ENCODE data around the gene SRGAP2C. TPM values are rescaled to one million over a fixed set of nuclear protein-coding genes. Genes with fewer than 3 reads are reported as not detected.
"Not testable (repeated sequence)": the region's sequence is repeated elsewhere in the genome, so short reads cannot be mapped to it uniquely, and the experiment has no call there.

Gene SRGAP2C
- total RNA-seq, 1 experiment from 2014 or later = 49.9 TPM

DNA sequence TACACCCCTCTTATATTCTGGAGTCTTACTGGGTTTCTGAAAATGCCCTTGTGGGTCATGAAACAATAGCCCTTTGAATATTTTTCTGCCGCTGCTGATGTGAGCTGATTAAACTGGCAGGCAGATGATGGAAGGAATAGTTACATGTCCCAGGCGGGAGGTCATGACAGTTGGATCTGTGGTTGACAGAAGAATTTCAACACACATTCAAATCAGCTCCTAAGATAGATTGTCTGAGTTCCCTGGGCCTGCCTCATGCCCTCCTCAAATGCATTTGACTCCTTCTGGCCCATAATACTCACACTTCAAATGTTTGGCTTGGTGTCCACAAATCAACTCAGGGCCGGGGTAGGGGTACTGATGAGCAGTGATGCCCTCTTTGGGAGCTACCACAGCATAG is 161.9 kb downstream of the SRGAP2C start:
- H3F3A ChIP-seq (ENCODE audit: insufficient read depth, low read depth); BruUV-seq (replicated peaks); H3K4me2 ChIP-seq; H3K27me3 ChIP-seq (ENCODE audit: insufficient read depth, low read depth); H4K20me1 ChIP-seq (ENCODE audit: insufficient read depth); intact Hi-C loops (cut with micrococcal nuclease; ENCODE audit: unreplicated experiment); H3K27ac ChIP-seq; H2AFZ ChIP-seq; H3K36me3 ChIP-seq (ENCODE audit: low read depth); H3K9me2 ChIP-seq (ENCODE audit: insufficient read depth); CTCF ChIA-PET; H3K79me2 ChIP-seq (ENCODE audit: low read depth); POLR2A ChIA-PET (ENCODE audit: unreplicated experiment); H3K4me1 ChIP-seq (replicated peaks; ENCODE audit: insufficient read depth); H3K4me3 ChIP-seq; H3K9me3 ChIP-seq (ENCODE audit: insufficient read depth, low read depth); DNase-seq: not testable (repeated sequence)

DNA sequence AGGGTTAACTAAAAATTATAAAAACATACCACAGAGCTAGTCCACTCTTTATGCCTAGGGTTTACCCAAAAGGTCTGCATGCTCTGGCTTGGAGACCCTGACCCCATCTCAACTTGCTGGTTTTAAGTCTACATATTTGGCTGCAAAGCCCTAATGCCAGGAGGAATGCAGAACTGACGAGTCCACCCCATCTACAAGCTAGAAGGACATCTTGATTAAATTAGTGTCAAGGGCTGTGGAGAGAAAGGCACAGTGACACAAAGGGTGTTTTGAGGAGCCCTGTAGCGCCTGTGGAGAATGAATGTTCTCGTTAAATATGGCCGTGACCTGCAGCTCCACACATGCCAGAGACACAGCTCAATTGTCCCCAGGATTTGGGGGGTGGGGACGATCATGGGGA is 162.7 kb downstream of the SRGAP2C start:
- H3K27me3 ChIP-seq (ENCODE audit: insufficient read depth, low read depth); H3K36me3 ChIP-seq (ENCODE audit: low read depth); H3K4me1 ChIP-seq (replicated peaks; ENCODE audit: insufficient read depth); DNase-seq; H3K4me2 ChIP-seq; H3K27ac ChIP-seq; H4K20me1 ChIP-seq (ENCODE audit: insufficient read depth); BruUV-seq (replicated peaks); H2AFZ ChIP-seq; H3F3A ChIP-seq (ENCODE audit: insufficient read depth, low read depth); H3K9me2 ChIP-seq (ENCODE audit: insufficient read depth); H3K79me2 ChIP-seq (ENCODE audit: low read depth); intact Hi-C loops (cut with micrococcal nuclease; ENCODE audit: unreplicated experiment); H3K4me3 ChIP-seq; H3K9me3 ChIP-seq (ENCODE audit: insufficient read depth, low read depth); CTCF ChIA-PET; POLR2A ChIA-PET (ENCODE audit: unreplicated experiment): not testable (repeated sequence)

DNA sequence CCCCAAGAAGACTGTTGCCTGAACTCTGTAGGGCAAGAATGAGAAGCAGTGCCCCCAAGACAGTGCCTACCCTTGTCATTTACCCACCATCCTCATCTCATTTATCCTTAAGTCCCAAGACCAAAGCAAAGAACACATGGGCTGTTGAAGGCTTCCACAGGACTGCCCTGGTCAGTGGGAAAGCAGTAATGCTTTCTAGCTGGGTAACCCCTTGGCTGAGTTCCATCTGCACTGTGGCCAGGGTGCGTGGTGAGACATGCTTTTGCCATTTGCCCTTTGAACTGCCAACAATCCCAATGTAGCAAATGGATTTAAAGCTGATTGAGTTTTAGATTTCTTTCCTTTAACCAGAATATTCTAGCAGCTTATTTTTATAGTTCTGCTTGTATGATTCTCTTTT is 163.3 kb downstream of the SRGAP2C start:
- H3K9me3 ChIP-seq (ENCODE audit: insufficient read depth, low read depth); intact Hi-C loops (cut with micrococcal nuclease; ENCODE audit: unreplicated experiment); H3K36me3 ChIP-seq (ENCODE audit: low read depth); BruUV-seq (replicated peaks); H3K27me3 ChIP-seq (ENCODE audit: insufficient read depth, low read depth); CTCF ChIA-PET; H3K4me2 ChIP-seq; H3K79me2 ChIP-seq (ENCODE audit: low read depth); H2AFZ ChIP-seq; H4K20me1 ChIP-seq (ENCODE audit: insufficient read depth); H3F3A ChIP-seq (ENCODE audit: insufficient read depth, low read depth); H3K27ac ChIP-seq; POLR2A ChIA-PET (ENCODE audit: unreplicated experiment); H3K9me2 ChIP-seq (ENCODE audit: insufficient read depth); DNase-seq; H3K4me1 ChIP-seq (replicated peaks; ENCODE audit: insufficient read depth); H3K4me3 ChIP-seq: not testable (repeated sequence)

DNA sequence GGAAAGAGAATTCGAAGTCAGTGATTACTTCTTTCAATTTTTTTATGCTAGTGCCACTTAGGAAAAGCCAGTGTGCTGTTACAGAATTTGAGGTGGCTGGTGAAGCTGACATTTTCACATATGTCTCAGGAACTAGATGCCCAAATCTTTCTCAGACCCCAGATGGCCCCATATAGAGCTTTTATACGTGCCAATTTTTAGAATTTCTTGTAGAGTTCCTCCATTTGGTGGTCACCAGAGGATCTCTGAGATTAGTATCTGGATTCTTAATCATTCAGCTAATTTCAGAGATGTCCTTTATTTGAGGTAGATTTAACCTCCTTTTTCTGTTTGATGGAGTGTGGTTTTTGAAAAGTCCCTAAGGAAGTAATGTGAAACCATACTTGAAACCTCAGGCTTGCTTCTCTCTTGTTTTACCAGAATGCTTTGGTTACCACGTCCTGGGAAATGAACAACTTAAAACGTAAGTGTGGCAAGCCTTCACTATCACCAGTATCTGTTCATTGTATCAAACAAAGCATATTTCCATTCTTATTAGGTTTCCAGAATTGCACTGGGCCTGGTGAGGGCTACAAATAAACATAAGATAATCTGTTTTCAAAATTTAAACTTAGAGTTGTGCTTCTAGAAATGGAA is 164.7 kb downstream of the SRGAP2C start:
- H3K79me2 ChIP-seq (ENCODE audit: low read depth); DNase-seq; POLR2A ChIA-PET (ENCODE audit: unreplicated experiment); H3K9me2 ChIP-seq (ENCODE audit: insufficient read depth); H4K20me1 ChIP-seq (ENCODE audit: insufficient read depth); H3K27me3 ChIP-seq (ENCODE audit: insufficient read depth, low read depth); BruUV-seq (replicated peaks); H3K4me2 ChIP-seq; H3K4me3 ChIP-seq; H3K9me3 ChIP-seq (ENCODE audit: insufficient read depth, low read depth); H3K36me3 ChIP-seq (ENCODE audit: low read depth); H3F3A ChIP-seq (ENCODE audit: insufficient read depth, low read depth); H3K4me1 ChIP-seq (replicated peaks; ENCODE audit: insufficient read depth); H3K27ac ChIP-seq; CTCF ChIA-PET; intact Hi-C loops (cut with micrococcal nuclease; ENCODE audit: unreplicated experiment); H2AFZ ChIP-seq: not testable (repeated sequence)

DNA sequence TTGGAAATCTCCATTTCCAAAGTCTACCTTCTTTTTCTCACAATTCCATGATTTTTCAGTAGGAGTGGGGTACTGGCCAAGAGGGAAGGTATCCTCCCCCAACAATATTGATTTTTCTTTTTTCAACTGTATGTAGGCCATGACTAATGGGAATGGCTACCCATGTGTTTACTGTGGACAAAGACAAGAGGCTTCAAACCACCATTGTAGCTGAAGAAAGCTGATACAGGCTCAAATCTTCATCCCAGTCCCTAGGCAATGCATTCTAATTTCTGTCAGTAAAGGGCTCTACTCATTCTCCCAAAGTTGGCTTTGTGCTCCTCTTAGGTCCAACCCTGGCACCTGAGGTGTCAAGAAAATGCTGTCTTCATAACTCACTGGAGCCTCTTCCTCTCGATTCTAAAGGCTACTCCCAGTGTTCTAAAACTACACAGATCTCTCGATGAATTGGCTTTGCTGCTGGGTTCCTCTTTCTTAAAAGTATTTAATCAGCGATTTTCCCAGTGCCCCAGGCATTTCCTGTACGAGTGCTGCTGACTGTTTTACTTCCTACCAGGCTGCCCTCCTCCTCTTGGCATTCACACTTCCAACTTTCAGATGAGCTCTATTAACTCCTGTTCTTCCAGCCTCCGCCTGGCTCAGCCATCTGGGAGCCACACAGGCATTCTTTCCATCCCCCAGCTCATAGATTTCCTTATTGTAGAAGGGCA is 171.1 kb downstream of the SRGAP2C start:
- CTCF ChIA-PET; POLR2A ChIA-PET (ENCODE audit: unreplicated experiment): not testable (repeated sequence)

DNA sequence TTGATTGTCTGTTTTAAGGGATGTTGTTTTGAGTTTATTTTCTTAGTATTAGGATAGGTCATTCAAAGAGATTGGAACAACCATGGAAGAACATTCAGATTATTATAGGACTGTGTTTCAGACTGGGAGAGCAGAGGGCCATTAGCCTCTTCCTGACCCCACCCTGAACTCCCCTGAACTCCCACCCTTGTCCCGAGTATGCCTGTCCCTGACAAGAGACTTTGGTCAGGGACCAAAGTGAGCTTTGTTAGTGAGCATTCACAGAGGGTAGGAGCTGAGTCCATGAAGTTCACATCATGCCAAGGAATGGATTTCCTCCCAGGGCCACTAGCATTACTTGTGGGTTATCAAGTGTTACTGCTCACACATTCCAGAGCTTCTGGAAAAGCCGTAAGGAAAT is 172.0 kb downstream of the SRGAP2C start:
- H3K27me3 ChIP-seq (ENCODE audit: insufficient read depth, low read depth); H4K20me1 ChIP-seq (ENCODE audit: insufficient read depth); H3K4me3 ChIP-seq; H3K36me3 ChIP-seq (ENCODE audit: low read depth); H3K4me1 ChIP-seq (replicated peaks; ENCODE audit: insufficient read depth); BruUV-seq (replicated peaks); H3K9me2 ChIP-seq (ENCODE audit: insufficient read depth); H3K79me2 ChIP-seq (ENCODE audit: low read depth); H2AFZ ChIP-seq; H3F3A ChIP-seq (ENCODE audit: insufficient read depth, low read depth); intact Hi-C loops (cut with micrococcal nuclease; ENCODE audit: unreplicated experiment); H3K9me3 ChIP-seq (ENCODE audit: insufficient read depth, low read depth); POLR2A ChIA-PET (ENCODE audit: unreplicated experiment); CTCF ChIA-PET; H3K4me2 ChIP-seq; H3K27ac ChIP-seq; DNase-seq: not testable (repeated sequence)

More for the DNA sequence above, 171.1 kb downstream of the SRGAP2C start:
- H3K79me2 ChIP-seq (ENCODE audit: low read depth); H3K36me3 ChIP-seq (ENCODE audit: low read depth); H2AFZ ChIP-seq; H3K4me1 ChIP-seq (replicated peaks; ENCODE audit: insufficient read depth); H3F3A ChIP-seq (ENCODE audit: insufficient read depth, low read depth); H3K4me2 ChIP-seq; BruUV-seq (replicated peaks); H3K9me2 ChIP-seq (ENCODE audit: insufficient read depth); H3K27me3 ChIP-seq (ENCODE audit: insufficient read depth, low read depth); H4K20me1 ChIP-seq (ENCODE audit: insufficient read depth); intact Hi-C loops (cut with micrococcal nuclease; ENCODE audit: unreplicated experiment); H3K27ac ChIP-seq; H3K4me3 ChIP-seq; DNase-seq; H3K9me3 ChIP-seq (ENCODE audit: insufficient read depth, low read depth): not testable (repeated sequence)

DNA sequence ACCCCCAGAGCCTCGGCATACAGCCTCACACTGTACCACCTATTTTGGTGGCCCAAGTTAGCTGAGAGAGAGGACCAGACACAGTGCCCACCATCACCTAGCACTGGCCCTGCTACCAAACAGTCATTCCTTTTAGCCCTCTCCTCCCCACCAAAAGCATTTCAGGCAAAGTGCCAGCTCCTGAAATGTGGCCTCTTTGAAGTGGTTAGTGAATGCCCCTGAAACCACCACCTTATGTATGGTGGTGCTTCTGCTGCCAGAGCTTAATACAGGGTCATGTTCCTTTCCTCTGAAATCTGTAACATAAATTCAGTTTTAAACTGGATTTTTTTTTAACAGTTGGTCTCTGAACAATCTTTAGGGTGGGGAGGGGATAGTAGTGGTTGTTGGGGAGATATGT is 175.8 kb downstream of the SRGAP2C start:
- H3K9me3 ChIP-seq (ENCODE audit: insufficient read depth, low read depth); H3K36me3 ChIP-seq (ENCODE audit: low read depth); H3K4me3 ChIP-seq; CTCF ChIA-PET; H4K20me1 ChIP-seq (ENCODE audit: insufficient read depth); H3K79me2 ChIP-seq (ENCODE audit: low read depth); H3K4me2 ChIP-seq; POLR2A ChIA-PET (ENCODE audit: unreplicated experiment); BruUV-seq (replicated peaks); DNase-seq; H2AFZ ChIP-seq; H3K27me3 ChIP-seq (ENCODE audit: insufficient read depth, low read depth); H3F3A ChIP-seq (ENCODE audit: insufficient read depth, low read depth); intact Hi-C loops (cut with micrococcal nuclease; ENCODE audit: unreplicated experiment); H3K27ac ChIP-seq; H3K4me1 ChIP-seq (replicated peaks; ENCODE audit: insufficient read depth); H3K9me2 ChIP-seq (ENCODE audit: insufficient read depth): not testable (repeated sequence)

Measured in PC-9 (cell line).